ENCODE results near the gene ZMIZ1.

Gene ZMIZ1

DNA sequence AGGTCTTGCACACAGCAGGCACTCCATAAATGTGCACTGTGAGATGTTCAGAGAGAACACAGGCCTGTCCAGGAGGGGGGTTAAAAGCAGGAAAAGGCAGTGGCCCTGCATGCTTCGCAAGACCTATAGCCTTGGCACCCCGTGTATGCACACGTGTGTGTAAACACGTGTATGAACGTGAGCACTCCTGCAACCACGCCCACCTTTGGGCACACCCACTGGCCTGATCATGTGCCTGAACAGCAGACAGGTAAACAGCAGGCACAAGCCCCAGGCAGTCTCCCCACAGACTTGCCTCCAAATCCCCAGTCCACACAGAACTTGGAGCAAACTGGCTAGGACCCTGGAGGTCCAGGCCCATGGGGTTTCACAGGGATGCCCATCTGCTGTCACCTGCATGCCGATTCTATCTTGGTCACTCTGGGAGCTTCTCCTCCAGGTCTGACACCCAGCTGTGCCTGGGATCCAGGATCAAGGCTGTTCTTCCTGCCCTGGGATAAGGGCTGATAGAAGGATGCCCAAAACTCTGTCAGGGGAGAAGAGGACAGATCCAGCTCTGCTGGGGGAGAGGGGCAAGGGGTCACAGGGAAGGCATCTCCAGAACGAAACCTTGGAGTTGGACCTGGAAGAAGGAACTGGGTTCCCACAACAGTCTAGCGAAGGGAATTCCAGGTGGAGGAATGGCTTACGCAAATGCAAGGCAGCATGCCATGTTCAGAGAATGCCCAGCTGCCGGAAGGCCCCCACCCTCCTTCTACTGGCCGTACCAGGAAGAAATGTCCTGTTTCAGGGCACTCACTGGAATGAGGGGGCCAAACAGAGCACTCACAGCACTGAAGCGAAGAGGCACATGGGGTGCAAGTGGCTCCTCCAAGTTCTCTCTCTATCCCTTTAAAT lies 14.3 kb upstream of the ZMIZ1 start:
- no peaks in the 10 kb centered on the region for H3K36me3 Mint-ChIP-seq
- no peak for ATAC-seq
- no peaks in the 10 kb centered on the region for H3K4me1 Mint-ChIP-seq
- H3K27ac Mint-ChIP-seq = no peak overlapping the region
- no peaks in the 10 kb centered on the region for H3K9me3 Mint-ChIP-seq
- peaks cover 40% of the 10 kb centered on the region for H3K27me3 Mint-ChIP-seq
- H3K4me3 Mint-ChIP-seq = no peak overlapping the region

DNA sequence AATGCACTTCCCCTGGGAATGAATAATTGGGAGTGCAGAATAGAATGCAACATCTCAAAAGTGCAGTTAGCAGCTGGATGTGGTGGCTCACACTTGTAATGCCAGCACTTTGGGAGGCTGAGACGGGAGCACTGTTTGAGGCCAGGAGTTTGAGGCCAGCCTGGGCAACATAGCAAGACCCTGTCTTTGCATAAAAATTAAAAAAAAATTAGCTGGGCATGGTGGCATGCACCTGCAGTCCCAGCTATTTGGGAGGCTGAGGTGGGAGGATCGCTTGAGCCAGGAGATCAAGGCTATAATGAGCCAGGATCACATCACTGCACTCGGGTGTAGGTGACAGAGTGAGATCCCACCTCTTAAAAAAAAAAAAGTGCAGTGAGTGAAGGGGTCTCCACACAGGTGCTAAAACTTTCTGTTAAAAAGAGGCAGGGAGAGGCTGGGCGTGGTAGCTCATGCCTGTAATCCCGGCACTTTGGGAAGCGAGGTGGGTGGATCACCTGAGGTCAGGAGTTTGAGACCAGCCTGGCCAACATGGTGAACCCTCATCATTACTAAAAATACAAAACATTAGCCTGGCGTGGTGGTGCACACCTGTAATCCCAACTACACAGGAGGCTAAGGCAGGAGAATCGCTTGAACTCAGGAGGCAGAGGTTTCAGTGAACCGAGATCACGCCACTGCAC lies 13.5 kb upstream of the ZMIZ1 start:
- H3K27me3 Mint-ChIP-seq = peaks cover 48% of the 10 kb centered on the region
- H3K4me1 Mint-ChIP-seq = no peaks in the 10 kb centered on the region
- no peak overlapping the region for H3K27ac Mint-ChIP-seq
- H3K4me3 Mint-ChIP-seq = no peak overlapping the region
- no peaks in the 10 kb centered on the region for H3K36me3 Mint-ChIP-seq
- H3K9me3 Mint-ChIP-seq = no peaks in the 10 kb centered on the region
- ATAC-seq = no peak

DNA sequence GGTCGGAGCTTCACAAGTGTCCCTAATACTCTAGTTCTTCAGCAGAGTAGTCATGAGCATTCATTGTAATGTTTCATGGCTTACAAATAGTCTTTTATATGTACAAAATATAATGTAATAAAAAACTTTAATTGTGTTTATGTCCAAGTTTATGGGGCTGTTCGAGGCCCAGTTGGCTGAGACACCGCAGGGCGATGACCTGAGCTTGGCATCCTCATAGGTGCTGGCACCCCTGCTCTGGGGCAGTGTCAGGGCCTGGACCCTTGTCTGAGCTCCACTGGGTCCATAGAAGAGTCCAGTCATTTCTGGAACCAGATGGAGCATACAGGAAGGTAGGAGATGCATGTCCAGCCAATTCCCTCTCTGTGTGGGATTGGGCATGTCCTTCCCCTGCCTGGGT lies 12.9 kb upstream of the ZMIZ1 start:
- Mint-ChIP-seq H3K4me3 (no peak overlapping the region), H3K4me1 (no peaks in the 10 kb centered on the region), H3K27ac (no peak overlapping the region), H3K36me3 (no peaks in the 10 kb centered on the region), H3K9me3 (no peaks in the 10 kb centered on the region), H3K27me3 (peaks cover 54% of the 10 kb centered on the region)
- ATAC-seq = no peak

DNA sequence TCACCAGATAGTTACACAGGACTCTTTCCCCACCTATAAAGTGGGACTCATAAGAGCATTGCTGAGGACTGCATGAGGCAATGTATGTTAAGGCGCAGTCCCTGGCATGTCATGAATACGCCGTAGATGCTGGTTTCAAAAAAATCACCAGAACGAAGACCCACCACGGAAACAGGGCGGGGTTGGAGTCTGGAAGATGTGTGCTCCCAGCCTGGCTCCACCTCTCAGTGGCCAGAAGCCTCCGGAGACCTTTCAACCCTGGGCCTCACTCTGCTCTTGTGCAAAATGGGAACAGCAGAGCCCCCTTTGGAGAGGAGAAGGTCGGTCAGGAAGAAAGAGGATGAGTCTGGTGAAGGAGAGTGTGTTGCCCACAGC lies 12.4 kb upstream of the ZMIZ1 start:
- peaks cover 58% of the 10 kb centered on the region for H3K27me3 Mint-ChIP-seq
- H3K4me1 Mint-ChIP-seq = no peaks in the 10 kb centered on the region
- H3K36me3 Mint-ChIP-seq = no peaks in the 10 kb centered on the region
- H3K4me3 Mint-ChIP-seq = no peak overlapping the region
- no peaks in the 10 kb centered on the region for H3K9me3 Mint-ChIP-seq
- ATAC-seq = no peak
- no peak overlapping the region for H3K27ac Mint-ChIP-seq

- Mint-ChIP-seq H3K4me3 (no peak overlapping the region), H3K9me3 (no peaks in the 10 kb centered on the region), H3K27ac (no peak overlapping the region), H3K36me3 (no peaks in the 10 kb centered on the region), H3K4me1 (no peaks in the 10 kb centered on the region), H3K27me3 (peaks cover 58% of the 10 kb centered on the region)
- ATAC-seq = no peak
These were observed 11.9 kb upstream of the ZMIZ1 start for GRCh38 chr10:79056736-79057391.

- Mint-ChIP-seq H3K9me3 (no peaks in the 10 kb centered on the region), H3K4me3 (no peak overlapping the region), H3K4me1 (peaks cover 2% of the 10 kb centered on the region), H3K36me3 (no peaks in the 10 kb centered on the region), H3K27ac (no peak overlapping the region), H3K27me3 (peaks cover 59% of the 10 kb centered on the region)
- ATAC-seq = no peak
These were observed 11.1 kb upstream of the ZMIZ1 start for GRCh38 chr10:79057481-79058275.

DNA sequence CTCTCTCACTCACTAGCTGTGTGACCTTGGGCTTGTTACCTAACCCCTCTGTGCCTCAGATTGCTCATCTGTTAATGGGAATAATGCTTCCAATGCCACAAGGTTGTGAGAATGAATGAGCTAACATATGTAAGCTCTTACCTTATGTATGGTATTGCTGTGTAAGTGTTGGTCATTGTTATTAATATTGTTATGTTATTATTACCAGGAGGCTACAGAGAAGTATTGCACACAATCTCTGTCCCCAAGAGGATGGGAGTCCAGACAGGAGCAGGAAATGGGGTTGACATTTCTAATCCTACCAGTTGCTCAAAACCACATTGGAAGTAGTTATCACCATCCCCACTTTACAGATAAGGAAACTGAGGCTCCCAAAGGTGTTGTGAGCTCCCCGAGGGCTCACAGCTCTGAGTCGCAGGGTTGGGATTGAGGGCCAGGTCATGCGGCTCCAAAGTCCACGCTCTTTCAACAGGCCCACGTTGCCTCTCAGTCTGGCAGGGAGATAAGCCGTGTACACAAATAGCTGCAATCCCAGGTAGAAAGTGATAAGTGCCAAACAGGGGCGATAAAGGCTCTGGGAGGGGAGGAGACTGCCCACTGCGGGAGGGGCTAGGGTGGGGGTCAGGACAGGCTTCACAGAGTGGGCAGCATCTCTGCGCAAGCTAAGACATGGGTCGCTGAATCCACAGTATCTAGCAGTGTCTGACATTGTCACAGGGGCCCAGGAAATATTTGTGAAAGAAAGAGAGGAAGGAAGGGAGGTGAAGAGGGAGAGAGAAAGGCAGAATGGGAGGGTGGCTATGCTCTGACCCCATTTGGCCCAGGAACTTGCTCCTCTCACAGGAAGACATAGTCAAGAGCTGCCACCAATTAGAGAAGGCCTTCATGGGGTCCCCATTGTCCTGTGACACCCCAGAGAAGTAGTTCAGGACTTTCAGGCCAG lies 9.6 kb upstream of the ZMIZ1 start:
- Mint-ChIP-seq H3K36me3 (no peaks in the 10 kb centered on the region), H3K4me3 (no peak overlapping the region), H3K27ac (no peak overlapping the region), H3K27me3 (peaks cover 59% of the 10 kb centered on the region), H3K9me3 (no peaks in the 10 kb centered on the region), H3K4me1 (peaks cover 7% of the 10 kb centered on the region)
- ATAC-seq = no peak

- ATAC-seq = no peak
- Mint-ChIP-seq H3K27ac (no peak overlapping the region), H3K36me3 (no peaks in the 10 kb centered on the region), H3K9me3 (no peaks in the 10 kb centered on the region), H3K4me1 (peaks cover 7% of the 10 kb centered on the region), H3K27me3 (peaks cover 59% of the 10 kb centered on the region), H3K4me3 (no peak overlapping the region)
These were observed 8.8 kb upstream of the ZMIZ1 start for GRCh38 chr10:79059859-79060379.

DNA sequence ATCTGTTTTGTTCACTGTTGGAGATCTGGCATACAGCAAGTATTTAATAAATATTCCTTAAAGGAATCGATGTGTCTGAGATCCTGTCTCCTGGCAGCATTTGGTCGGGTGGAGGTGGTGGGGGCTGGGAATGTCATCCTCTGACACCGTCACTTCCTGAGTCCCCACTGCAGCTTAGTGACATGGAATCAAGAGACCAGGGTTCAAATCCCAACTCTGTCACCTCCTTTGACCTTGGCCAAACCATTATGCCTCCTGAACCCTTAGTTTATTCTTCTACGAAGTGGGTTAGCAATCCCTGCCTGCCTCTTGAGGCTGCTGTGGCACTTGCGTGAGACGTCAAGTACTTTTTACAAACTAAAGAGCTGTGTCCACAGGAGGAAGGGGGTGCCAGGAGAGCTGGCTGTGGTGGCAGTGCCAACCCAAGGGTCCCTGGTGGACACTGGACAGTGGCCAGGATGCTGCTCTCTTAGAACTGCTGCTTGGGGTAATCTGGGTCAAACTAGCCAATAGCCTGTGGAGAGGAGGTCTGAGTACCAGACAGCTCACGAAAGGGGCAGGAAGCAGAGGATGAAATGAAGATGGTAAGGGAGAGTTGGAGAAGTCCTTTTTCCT lies 8.0 kb upstream of the ZMIZ1 start:
- Mint-ChIP-seq H3K27ac (no peak overlapping the region), H3K9me3 (no peaks in the 10 kb centered on the region), H3K27me3 (peaks cover 59% of the 10 kb centered on the region)

GRCh38 chr10:79061441-79062315 lies 7.1 kb upstream of the ZMIZ1 start:
- Mint-ChIP-seq H3K9me3 (no peaks in the 10 kb centered on the region), H3K4me3 (no peak overlapping the region), H3K4me1 (peaks cover 7% of the 10 kb centered on the region), H3K36me3 (no peaks in the 10 kb centered on the region), H3K27me3 (peaks cover 57% of the 10 kb centered on the region), H3K27ac (no peak overlapping the region)
- ATAC-seq = no peak

More for the DNA sequence above, 8.0 kb upstream of the ZMIZ1 start:
- Mint-ChIP-seq H3K4me3 (no peak overlapping the region), H3K36me3 (no peaks in the 10 kb centered on the region), H3K4me1 (peaks cover 7% of the 10 kb centered on the region)
- ATAC-seq = no peak

GRCh38 chr10:79063071-79063491 lies 5.7 kb upstream of the ZMIZ1 start:
- Mint-ChIP-seq H3K27ac (no peak overlapping the region), H3K4me3 (no peak overlapping the region), H3K4me1 (peaks cover 16% of the 10 kb centered on the region)

GRCh38 chr10:79063661-79064492 lies 4.9 kb upstream of the ZMIZ1 start:
- ATAC-seq = no peak
- H3K27ac Mint-ChIP-seq = no peak overlapping the region
- H3K9me3 Mint-ChIP-seq = no peaks in the 10 kb centered on the region
- no peak overlapping the region for H3K4me3 Mint-ChIP-seq
- no peaks in the 10 kb centered on the region for H3K36me3 Mint-ChIP-seq
- peaks cover 20% of the 10 kb centered on the region for H3K4me1 Mint-ChIP-seq
- H3K27me3 Mint-ChIP-seq = peaks cover 37% of the 10 kb centered on the region

More at GRCh38 chr10:79063071-79063491, 5.7 kb upstream of the ZMIZ1 start:
- Mint-ChIP-seq H3K36me3 (no peaks in the 10 kb centered on the region), H3K9me3 (no peaks in the 10 kb centered on the region), H3K27me3 (peaks cover 45% of the 10 kb centered on the region)
- no peak for ATAC-seq

All from stimulated activated memory B cell treated with anti-CD40 and anti-IgM and Interleukin-4, amounts not matched to agents 10 μg/mL and 1 μg/mL and 100 μg/mL, for 72 hours (primary cell).